ENCODE measurements around the gene KCNIP4. TPM values are rescaled to one million over a fixed set of nuclear protein-coding genes. Genes with fewer than 3 reads are reported as not detected.

KCNIP4 gene
- polyA plus RNA-seq, 1 donor (not counting 4 experiments of a cell fraction or from before 2014, with no cell fraction given): 0.07 TPM

GRCh38 chr4:21415728-21416127 is 532.8 kb downstream of the KCNIP4 start:
- no peaks in the 10 kb centered on the region for H3K36me3 ChIP-seq (ENCODE audit: control insufficient read depth in 2 of 2, extremely low read depth in 1 of 2, insufficient read depth in 2 of 2, low read length in 2 of 2)

GRCh38 chr4:21413807-21414370 is 534.7 kb downstream of the KCNIP4 start:
- H3K4me1 ChIP-seq (ENCODE audit: control insufficient read depth, extremely low read depth, insufficient read depth, low read length): no peaks in the 10 kb centered on the region
- dilution Hi-C loops (cut with MboI; ENCODE audit: extremely low pct_ligation_motif_present, low sequenced_read_pairs): no loop called here
- H4K20me1 ChIP-seq (ENCODE audit: control insufficient read depth, extremely low read depth, insufficient read depth, low read length): no peaks in the 10 kb centered on the region
- H3K27ac ChIP-seq (ENCODE audit: control insufficient read depth, insufficient read depth, low read length): no peak overlapping the region
- no peak overlapping the region for H3K9ac ChIP-seq (ENCODE audit: control insufficient read depth, extremely low read depth, insufficient read depth, low read length)
- H3K79me2 ChIP-seq (ENCODE audit: control insufficient read depth, insufficient read depth, low read length): no peaks in the 10 kb centered on the region
- H2AFZ ChIP-seq (ENCODE audit: control insufficient read depth, low read length): no peak overlapping the region
- no peaks in the 10 kb centered on the region for H3K36me3 ChIP-seq (ENCODE audit: control insufficient read depth in 2 of 2, extremely low read depth in 1 of 2, insufficient read depth in 2 of 2, low read length in 2 of 2)
- no peak overlapping the region for H3K4me3 ChIP-seq (ENCODE audit: control insufficient read depth in 2 of 3, extremely low read depth in 1 of 3, insufficient read depth in 2 of 3, low read depth in 1 of 3, low read length in 3 of 3)
- FAIRE-seq (no peak), DNase-seq (ENCODE audit: low read depth, low spot score) (no peak)
- H3K9me1 ChIP-seq (ENCODE audit: control insufficient read depth, extremely low read depth, insufficient read depth, low read length): no peaks in the 10 kb centered on the region
- no peaks in the 10 kb centered on the region for H3K27me3 ChIP-seq (ENCODE audit: control insufficient read depth, extremely low read depth, insufficient read depth, low read length)
- TF ChIP-seq EZH2 (IDR thresholded peaks at IDR 0.05; ENCODE audit: low read length) (no peak), CTCF (optimal IDR thresholded peaks at IDR 0.05 in 1 of 3, IDR thresholded peaks at IDR 0.05 in 1 of 3, conservative IDR thresholded peaks at IDR 0.05 in 1 of 3; ENCODE audit: extremely low read depth in 1 of 3, insufficient read depth in 2 of 3, low read length in 3 of 3) (no peak)
- H3K4me2 ChIP-seq (ENCODE audit: control insufficient read depth, extremely low read depth, insufficient read depth, low read depth, low read length): no peak overlapping the region
- H3K9me3 ChIP-seq (ENCODE audit: control insufficient read depth, low read depth, low read length): no peaks in the 10 kb centered on the region

More at GRCh38 chr4:21415728-21416127, 532.8 kb downstream of the KCNIP4 start:
- no peak overlapping the region for H3K9ac ChIP-seq (ENCODE audit: control insufficient read depth, extremely low read depth, insufficient read depth, low read length)
- TF ChIP-seq EZH2 (IDR thresholded peaks at IDR 0.05; ENCODE audit: low read length): no peak
- no peaks in the 10 kb centered on the region for H3K9me3 ChIP-seq (ENCODE audit: control insufficient read depth, low read depth, low read length)
- FAIRE-seq (no peak), DNase-seq (ENCODE audit: low read depth, low spot score) (no peak)
- dilution Hi-C loops (cut with MboI; ENCODE audit: extremely low pct_ligation_motif_present, low sequenced_read_pairs): no loop called here
- H3K9me1 ChIP-seq (ENCODE audit: control insufficient read depth, extremely low read depth, insufficient read depth, low read length): no peaks in the 10 kb centered on the region
- no peaks in the 10 kb centered on the region for H3K27me3 ChIP-seq (ENCODE audit: control insufficient read depth, extremely low read depth, insufficient read depth, low read length)
- no peak overlapping the region for H3K4me3 ChIP-seq (ENCODE audit: control insufficient read depth in 2 of 3, extremely low read depth in 1 of 3, insufficient read depth in 2 of 3, low read depth in 1 of 3, low read length in 3 of 3)
- no peaks in the 10 kb centered on the region for H3K4me1 ChIP-seq (ENCODE audit: control insufficient read depth, extremely low read depth, insufficient read depth, low read length)
- no peak overlapping the region for H3K27ac ChIP-seq (ENCODE audit: control insufficient read depth, insufficient read depth, low read length)
- no peaks in the 10 kb centered on the region for H3K79me2 ChIP-seq (ENCODE audit: control insufficient read depth, insufficient read depth, low read length)
- no peak overlapping the region for H2AFZ ChIP-seq (ENCODE audit: control insufficient read depth, low read length)
- H3K4me2 ChIP-seq (ENCODE audit: control insufficient read depth, extremely low read depth, insufficient read depth, low read depth, low read length): no peak overlapping the region
- no peaks in the 10 kb centered on the region for H4K20me1 ChIP-seq (ENCODE audit: control insufficient read depth, extremely low read depth, insufficient read depth, low read length)

- FAIRE-seq (no peak), DNase-seq (ENCODE audit: low read depth, low spot score) (no peak)
- no peak for TF ChIP-seq EZH2 (IDR thresholded peaks at IDR 0.05; ENCODE audit: low read length)
- no peak for TF ChIP-seq CTCF (optimal IDR thresholded peaks at IDR 0.05 in 1 of 3, IDR thresholded peaks at IDR 0.05 in 1 of 3, conservative IDR thresholded peaks at IDR 0.05 in 1 of 3; ENCODE audit: extremely low read depth in 1 of 3, insufficient read depth in 2 of 3, low read length in 3 of 3)
- H3K27ac ChIP-seq (ENCODE audit: control insufficient read depth, insufficient read depth, low read length): no peak overlapping the region
- H3K9me3 ChIP-seq (ENCODE audit: control insufficient read depth, low read depth, low read length): no peaks in the 10 kb centered on the region
- H4K20me1 ChIP-seq (ENCODE audit: control insufficient read depth, extremely low read depth, insufficient read depth, low read length): no peaks in the 10 kb centered on the region
- H3K4me2 ChIP-seq (ENCODE audit: control insufficient read depth, extremely low read depth, insufficient read depth, low read depth, low read length): no peak overlapping the region
- H3K4me3 ChIP-seq (ENCODE audit: control insufficient read depth in 2 of 3, extremely low read depth in 1 of 3, insufficient read depth in 2 of 3, low read depth in 1 of 3, low read length in 3 of 3): no peak overlapping the region
- H3K9me1 ChIP-seq (ENCODE audit: control insufficient read depth, extremely low read depth, insufficient read depth, low read length): no peaks in the 10 kb centered on the region
- no peaks in the 10 kb centered on the region for H3K36me3 ChIP-seq (ENCODE audit: control insufficient read depth in 2 of 2, extremely low read depth in 1 of 2, insufficient read depth in 2 of 2, low read length in 2 of 2)
- dilution Hi-C loops (cut with MboI; ENCODE audit: extremely low pct_ligation_motif_present, low sequenced_read_pairs): no loop called here
- no peaks in the 10 kb centered on the region for H3K27me3 ChIP-seq (ENCODE audit: control insufficient read depth, extremely low read depth, insufficient read depth, low read length)
- H2AFZ ChIP-seq (ENCODE audit: control insufficient read depth, low read length): no peak overlapping the region
- no peaks in the 10 kb centered on the region for H3K79me2 ChIP-seq (ENCODE audit: control insufficient read depth, insufficient read depth, low read length)
- no peak overlapping the region for H3K9ac ChIP-seq (ENCODE audit: control insufficient read depth, extremely low read depth, insufficient read depth, low read length)
- no peaks in the 10 kb centered on the region for H3K4me1 ChIP-seq (ENCODE audit: control insufficient read depth, extremely low read depth, insufficient read depth, low read length)
Measured at GRCh38 chr4:21411086-21411485, 537.5 kb downstream of the KCNIP4 start.

All from keratinocyte (primary cell).